ENCODE data around the gene MOB3A.

GRCh38 chr19:2062770-2063169, 33.4 kb downstream of the MOB3A start:
- TF ChIP-seq CTCF (IDR thresholded peaks at IDR 0.05), result no peak
- no peak for TF ChIP-seq ZFX (IDR thresholded peaks at IDR 0.05; ENCODE audit: borderline replicate concordance)

Measured in 22Rv1 (cell line).